HepG2 (cell line): ENCODE results near the gene KIF1B. TPM values are rescaled to one million over a fixed set of nuclear protein-coding genes. Genes with fewer than 3 reads are reported as not detected.

Experiments used
- DNMT3B ChIP-seq: conservative IDR thresholded peaks from 2 replicates; pipeline ENCODE4 v1.6.1; 2016; ENCODE audit warnings: missing biosample characterization, control low read depth
- HNF1B ChIP-seq: sonication (generic); formaldehyde crosslinking; IDR thresholded peaks from 2 replicates; pipeline ENCODE4 v1.5.1; 2020; ENCODE audit warnings: mild to moderate bottlenecking, moderate library complexity, missing genetic modification reagents
- HOXA7 ChIP-seq: sonication (generic); formaldehyde crosslinking; IDR thresholded peaks from 2 replicates; pipeline ENCODE4 v1.8.1; 2022; ENCODE audit warnings: mild to moderate bottlenecking, missing genetic modification reagents, moderate library complexity
- NAIF1 ChIP-seq: sonication (generic); formaldehyde crosslinking; IDR thresholded peaks from 2 replicates; pipeline ENCODE4 v1.5.0; 2020; ENCODE audit warnings: mild to moderate bottlenecking, missing genetic modification reagents, borderline replicate concordance
- NFE2 ChIP-seq: sonication (generic); formaldehyde crosslinking; IDR thresholded peaks from 2 replicates; pipeline ENCODE4 v1.4.0; 2020; ENCODE audit warnings: missing genetic modification reagents
- PPARG ChIP-seq: conservative IDR thresholded peaks from 2 replicates; pipeline ENCODE4 v1.6.1; 2016; ENCODE audit warnings: missing biosample characterization, missing genetic modification reagents
- SOX5 ChIP-seq: IDR thresholded peaks from 2 replicates; pipeline ENCODE4 v1.6.1; 2016; ENCODE audit warnings: borderline replicate concordance
- U2AF1 ChIP-seq: fragments of 200-400 bp; formaldehyde crosslinking; optimal IDR thresholded peaks from 2 replicates; pipeline ENCODE3; 2017; ENCODE audit warnings: mild to moderate bottlenecking, low read depth, low read length
- UBTF ChIP-seq: sonication (generic); formaldehyde crosslinking; IDR thresholded peaks from 2 replicates; pipeline ENCODE4 v1.4.0; 2020; ENCODE audit warnings: mild to moderate bottlenecking, missing genetic modification reagents
- ZBED4 ChIP-seq: sonication (generic); formaldehyde crosslinking; IDR thresholded peaks from 2 replicates; pipeline ENCODE4 v1.4.0; 2020; ENCODE audit warnings: missing genetic modification reagents, borderline replicate concordance
- ZBTB37 ChIP-seq: sonication (generic); formaldehyde crosslinking; IDR thresholded peaks from 2 replicates; pipeline ENCODE4 v1.4.0; 2020; ENCODE audit warnings: mild to moderate bottlenecking, missing genetic modification reagents
- ZNF354B ChIP-seq: sonication (generic); formaldehyde crosslinking; IDR thresholded peaks from 2 replicates; pipeline ENCODE4 v1.8.0; 2022; ENCODE audit warnings: mild to moderate bottlenecking, missing genetic modification reagents
- ZNF512B ChIP-seq: sonication (generic); formaldehyde crosslinking; IDR thresholded peaks from 2 replicates; pipeline ENCODE4 v1.5.1; 2020; ENCODE audit warnings: missing genetic modification reagents, mild to moderate bottlenecking, borderline replicate concordance
- ZNF614 ChIP-seq: IDR thresholded peaks from 2 replicates; pipeline ENCODE4 v1.6.1; 2018; ENCODE audit warnings: missing biosample characterization, missing genetic modification reagents, inconsistent platforms, borderline replicate concordance
- ZNF83 ChIP-seq: sonication (generic); formaldehyde crosslinking; IDR thresholded peaks from 2 replicates; pipeline ENCODE4 v1.4.0; 2020; ENCODE audit warnings: missing genetic modification reagents, mild to moderate bottlenecking, borderline replicate concordance
- polyA plus RNA-seq, 8 experiments: library from polyadenylated mRNA; depleted of rRNA in 3 of 8; stranded (reverse) in 7 of 8; unstranded in 1 of 8; fragments of >200 nt; fragmentation: Illumina TruSeq in 4 of 8; extraction: Trizol in 4 of 8; gene quantifications; 2 replicates each; pipeline versions ENCODE4 v1.2.1 to v1.2.3, GENCODE V29; 2011 to 2016; ENCODE audit warnings: low read depth in 4 of 8, missing spikeins in 1 of 8, mixed read lengths in 1 of 8; ENCODE audit not compliant: insufficient read depth in 1 of 8
- total RNA-seq, 5 experiments: library from RNA; depleted of rRNA; stranded (reverse); fragments of >200 nt; fragmentation: Illumina TruSeq; extraction: Trizol; gene quantifications; 2 replicates each; pipeline ENCODE4 v1.2.3, GENCODE V29; 2016; ENCODE audit warnings: low read depth in 1 of 5

Gene KIF1B
- total and polyA plus RNA-seq, 2 of the 13 experiments (the other 11 are each of a cell fraction or from before 2014, with no cell fraction given): 26.7 to 32.5 TPM

GRCh38 chr1:10209905-10210810, at the start of gene KIF1B (continued):
- TF ChIP-seq ZNF354B (CRISPR knock-in tag) (0 out of 2 replicates have a peak, but pooled peaks have one; percentile 19), NAIF1 (CRISPR knock-in tag) (no peak), HOXA7 (CRISPR knock-in tag) (no peak), ZNF83 (CRISPR knock-in tag) (no peak), DNMT3B (CRISPR knock-in tag) (no peak; the same call in 1 of the 2 replicates), PPARG (CRISPR knock-in tag) (0 out of 2 replicates have a peak, but pooled peaks have one; percentile 39), SOX5 (CRISPR knock-in tag) (no peak), NFE2 (no peak), ZBED4 (CRISPR knock-in tag) (no peak; the same call in 1 of the 2 replicates), ZNF614 (CRISPR knock-in tag) (0 out of 2 replicates have a peak, but pooled peaks have one; percentile 32), ZNF512B (CRISPR knock-in tag) (no peak), U2AF1 (no peak), HNF1B (CRISPR knock-in tag) (peak; percentile 67), ZBTB37 (0 out of 2 replicates have a peak, but pooled peaks have one; percentile 53), UBTF (CRISPR knock-in tag) (peak; percentile 89)
